Ovary (tissue), 3 donors: Measurements from ENCODE around the gene CSTPP1.

Experiments used
- EP300 ChIP-seq: sonication (generic); formaldehyde crosslinking; IDR thresholded peaks from one replicate; pipeline ENCODE4 v1.6.1; 2017; ENCODE audit warnings: antibody characterized with exemption
- POLR2A ChIP-seq: fragments of 450-650 bp; IDR thresholded peaks from one replicate; pipeline ENCODE4 v1.6.1; 2017; ENCODE audit warnings: antibody characterized with exemption, mild to moderate bottlenecking, moderate library complexity
- TF ChIP-seq, protein P1 (sequence below), 3 donors: fragments of 450-650 bp in 2 of 3; fragments of 200-600 bp in 1 of 3; IDR thresholded peaks; one replicate each; pipeline versions ENCODE4 v1.5.1 to v1.8.0; 2016 to 2022; ENCODE audit warnings: antibody characterized with exemption in 3 of 3, mild to moderate bottlenecking in 1 of 3
- donor health status: DM: no; HTN: no; CAD: no.

DNA sequence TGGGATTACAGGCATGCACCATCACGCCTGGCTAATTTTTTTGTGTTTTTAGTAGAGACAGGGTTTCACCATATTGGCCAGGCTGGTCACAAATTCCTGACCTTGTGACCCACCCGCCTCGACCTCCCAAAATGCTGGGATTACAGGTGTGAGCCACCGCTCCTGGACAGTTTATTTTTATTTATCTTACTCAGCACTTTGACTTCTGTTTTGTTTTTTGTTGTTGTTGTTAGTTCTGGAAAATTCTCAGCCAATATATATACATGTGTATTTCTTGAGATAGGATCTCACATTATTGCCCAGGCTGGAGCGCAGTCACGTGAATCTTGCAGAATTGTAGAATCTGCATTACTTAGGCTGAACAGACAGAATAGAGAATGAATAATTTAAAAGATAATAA, 107.6 kb downstream of the CSTPP1 start:
- TF ChIP-seq, protein P1, sequence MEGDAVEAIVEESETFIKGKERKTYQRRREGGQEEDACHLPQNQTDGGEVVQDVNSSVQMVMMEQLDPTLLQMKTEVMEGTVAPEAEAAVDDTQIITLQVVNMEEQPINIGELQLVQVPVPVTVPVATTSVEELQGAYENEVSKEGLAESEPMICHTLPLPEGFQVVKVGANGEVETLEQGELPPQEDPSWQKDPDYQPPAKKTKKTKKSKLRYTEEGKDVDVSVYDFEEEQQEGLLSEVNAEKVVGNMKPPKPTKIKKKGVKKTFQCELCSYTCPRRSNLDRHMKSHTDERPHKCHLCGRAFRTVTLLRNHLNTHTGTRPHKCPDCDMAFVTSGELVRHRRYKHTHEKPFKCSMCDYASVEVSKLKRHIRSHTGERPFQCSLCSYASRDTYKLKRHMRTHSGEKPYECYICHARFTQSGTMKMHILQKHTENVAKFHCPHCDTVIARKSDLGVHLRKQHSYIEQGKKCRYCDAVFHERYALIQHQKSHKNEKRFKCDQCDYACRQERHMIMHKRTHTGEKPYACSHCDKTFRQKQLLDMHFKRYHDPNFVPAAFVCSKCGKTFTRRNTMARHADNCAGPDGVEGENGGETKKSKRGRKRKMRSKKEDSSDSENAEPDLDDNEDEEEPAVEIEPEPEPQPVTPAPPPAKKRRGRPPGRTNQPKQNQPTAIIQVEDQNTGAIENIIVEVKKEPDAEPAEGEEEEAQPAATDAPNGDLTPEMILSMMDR (IDR thresholded peaks at IDR 0.05), result no peak
- no peak for TF ChIP-seq POLR2A
- TF ChIP-seq EP300, result no peak
